Endodermal cell (in vitro differentiated cells): ENCODE results near the gene CPE. TPM values are rescaled to one million over a fixed set of nuclear protein-coding genes. Genes with fewer than 3 reads are reported as not detected.

Experiments
- DNase-seq: peaks from one replicate; pipeline ENCODE4 v3.0.0-alpha.2; 2017
- H3K27ac ChIP-seq: 2 replicates; pipeline ENCODE4 v1.5.1; 2013; ENCODE audit warnings: mild to moderate bottlenecking, low read depth, low read length, moderate library complexity
- H3K27me3 ChIP-seq: 2 replicates; pipeline ENCODE4 v1.6.1; 2013; ENCODE audit warnings: mild to moderate bottlenecking, low read length, moderate library complexity; ENCODE audit not compliant: insufficient read depth, control insufficient read depth, poor library complexity, severe bottlenecking
- H3K36me3 ChIP-seq: 2 replicates; pipeline ENCODE4 v1.7.0; 2013; ENCODE audit warnings: mild to moderate bottlenecking, low read length, moderate library complexity; ENCODE audit not compliant: control insufficient read depth, insufficient read depth
- H3K4me1 ChIP-seq: one replicate; pipeline ENCODE4 v1.7.0; 2013; ENCODE audit warnings: low read length; ENCODE audit not compliant: control insufficient read depth, insufficient read depth
- H3K4me3 ChIP-seq: 2 replicates; pipeline ENCODE4 v1.5.1; 2013; ENCODE audit warnings: mild to moderate bottlenecking, low read length, moderate library complexity
- H3K9ac ChIP-seq: 2 replicates; pipeline ENCODE4 v1.6.1; 2013; ENCODE audit warnings: mild to moderate bottlenecking, low read length, moderate library complexity; ENCODE audit not compliant: poor library complexity, severe bottlenecking; ENCODE audit errors: extremely low read depth
- H3K9me3 ChIP-seq: 2 replicates; pipeline ENCODE4 v1.6.1; 2013; ENCODE audit warnings: mild to moderate bottlenecking, low read length, moderate library complexity; ENCODE audit not compliant: control insufficient read depth
- H3K27ac Mint-ChIP-seq: 2 replicates; pipeline ENCODE4 v1.8.0; 2020; ENCODE audit warnings: mixed read lengths
- H3K27me3 Mint-ChIP-seq: 2 replicates; pipeline ENCODE4 v1.8.0; 2021; ENCODE audit warnings: mild to moderate bottlenecking, mixed read lengths; ENCODE audit not compliant: insufficient read depth
- H3K36me3 Mint-ChIP-seq: 2 replicates; pipeline ENCODE4 v1.8.0; 2020; ENCODE audit warnings: low read depth, mixed read lengths
- H3K4me1 Mint-ChIP-seq: 2 replicates; pipeline ENCODE4 v1.8.0; 2020; ENCODE audit warnings: mixed read lengths
- H3K4me3 Mint-ChIP-seq: 2 replicates; pipeline ENCODE4 v1.8.0; 2020; ENCODE audit warnings: mild to moderate bottlenecking, moderate library complexity, mixed read lengths
- H3K9me3 Mint-ChIP-seq: 2 replicates; pipeline ENCODE4 v1.8.0; 2020; ENCODE audit warnings: mild to moderate bottlenecking, mixed read lengths
- CTCF ChIP-seq: fragments of 200-600 bp; sonication (generic); conservative IDR thresholded peaks from 2 replicates; pipeline ENCODE4 v1.5.0; 2021; ENCODE audit warnings: antibody characterized with exemption, mild to moderate bottlenecking
- WGBS, 2 experiments: methylation state at CpG; one replicate each; pipeline versions ENCODE4 v1.1.5 to v1.1.7; 2013; ENCODE audit warnings: missing lambda C conversion rate in 2 of 2, mixed read lengths in 1 of 2; ENCODE audit not compliant: insufficient coverage in 1 of 2, insufficient read length in 1 of 2; 5-methylcytosine and 5-hydroxymethylcytosine counted together
- total RNA-seq, 2 donors: library from RNA; stranded (reverse); fragmentation: NEBNext Ultra II Directional in 1 of 2; extraction: Animal tissue kit (Norgen Biotek cat#: 25700) in 1 of 2; gene quantifications; 2 replicates in 1 of 2; 3 replicates in 1 of 2; pipeline ENCODE4 v1.2.1, GENCODE V29; 2021

Gene CPE
- total RNA-seq, 2 donors from 2014 or later: 237 to 298 TPM

DNA sequence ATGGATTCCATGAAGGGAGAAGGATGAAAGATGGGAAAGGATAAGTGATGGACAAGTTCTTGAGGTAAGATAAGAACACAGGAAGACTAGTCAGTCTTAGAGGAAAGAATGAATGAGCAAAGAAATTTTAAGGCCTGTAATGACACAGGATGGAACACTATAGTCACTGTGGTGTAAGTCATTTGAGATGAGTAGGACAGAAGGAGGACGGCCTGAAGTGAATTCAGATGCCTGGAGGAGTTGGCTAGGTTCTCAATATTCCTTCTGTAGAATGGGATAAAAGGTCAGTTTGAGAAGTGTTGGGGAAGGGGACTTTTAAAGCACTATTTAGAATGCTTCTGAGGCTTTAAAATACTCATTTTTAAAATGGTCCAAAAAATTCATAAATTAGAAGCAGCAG is 47.4 kb upstream of the CPE start:
- H3K4me1 ChIP-seq: peaks cover 6% of the 10 kb centered on the region
- no peak overlapping the region for H3K27ac ChIP-seq
- WGBS, 2 experiments: 33 to 85% methylated on average over 1 of the region's 1 CpG
- TF ChIP-seq CTCF: no peak
- H3K9me3 ChIP-seq: no peaks in the 10 kb centered on the region
- Mint-ChIP-seq H3K27ac (no peak overlapping the region), H3K9me3 (no peaks in the 10 kb centered on the region), H3K27me3 (no peaks in the 10 kb centered on the region), H3K4me1 (peaks cover 36% of the 10 kb centered on the region), H3K36me3 (peaks cover 30% of the 10 kb centered on the region), H3K4me3 (no peak overlapping the region)
- H3K27me3 ChIP-seq: no peaks in the 10 kb centered on the region
- peaks cover 54% of the 10 kb centered on the region for H3K36me3 ChIP-seq
- peak overlapping the region; percentile 95 for H3K4me3 ChIP-seq
- no peak for DNase-seq
- H3K9ac ChIP-seq: no peak overlapping the region

- WGBS, 2 experiments: 20 to 70% methylated on average over 2 to 10 of the region's 10 CpGs
- DNase-seq: peak; percentile 54
- peaks cover 40% of the 10 kb centered on the region for H3K4me1 Mint-ChIP-seq
- peaks cover 30% of the 10 kb centered on the region for H3K36me3 Mint-ChIP-seq
- TF ChIP-seq CTCF: no peak
- no peak overlapping the region for H3K4me3 Mint-ChIP-seq
- H3K9me3 Mint-ChIP-seq: no peaks in the 10 kb centered on the region
- H3K27me3 Mint-ChIP-seq: no peaks in the 10 kb centered on the region
- no peaks in the 10 kb centered on the region for H3K9me3 ChIP-seq
- H3K36me3 ChIP-seq: peaks cover 58% of the 10 kb centered on the region
- no peaks in the 10 kb centered on the region for H3K27me3 ChIP-seq
- peak overlapping the region; percentile 95 for H3K4me3 ChIP-seq
- no peak overlapping the region for H3K9ac ChIP-seq
- H3K27ac ChIP-seq: no peak overlapping the region
- no peak overlapping the region for H3K27ac Mint-ChIP-seq
- peaks cover 5% of the 10 kb centered on the region for H3K4me1 ChIP-seq
These were observed 47.0 kb upstream of the CPE start for GRCh38 chr4:165331823-165332222.

DNA sequence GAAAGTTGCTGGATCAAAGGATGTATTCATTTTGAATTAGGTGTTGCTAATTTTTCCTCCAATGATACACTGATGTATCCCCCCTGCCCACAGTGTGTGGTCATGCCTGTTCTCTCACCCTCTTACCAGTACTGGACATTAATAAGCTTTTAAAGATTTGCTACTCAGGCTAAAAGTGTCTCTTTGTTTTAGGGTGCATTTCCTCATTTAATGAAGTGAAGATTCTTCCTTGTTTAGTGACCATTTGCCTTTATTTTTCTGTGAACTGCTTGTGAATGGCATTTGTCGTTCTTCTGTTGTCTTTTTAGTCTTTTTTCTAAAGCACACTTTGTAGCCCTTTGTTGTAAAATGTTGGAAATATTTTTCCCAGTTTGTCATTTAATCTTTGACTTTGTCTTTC is 46.3 kb upstream of the CPE start:
- WGBS, 2 experiments: 89% methylated on average over 1 of the region's 1 CpG; no CpG with 5 or more reads in 1 of the 2 experiments
- Histone ChIP-seq H3K9me3 (no peaks in the 10 kb centered on the region), H3K4me3 (peak overlapping the region; percentile 95), H3K36me3 (peaks cover 65% of the 10 kb centered on the region), H3K9ac (no peak overlapping the region), H3K27ac (no peak overlapping the region), H3K27me3 (no peaks in the 10 kb centered on the region), H3K4me1 (peaks cover 5% of the 10 kb centered on the region)
- H3K36me3 Mint-ChIP-seq: peaks cover 35% of the 10 kb centered on the region
- H3K4me1 Mint-ChIP-seq: peaks cover 40% of the 10 kb centered on the region
- H3K27me3 Mint-ChIP-seq: no peaks in the 10 kb centered on the region
- peak overlapping the region; percentile 13 for H3K27ac Mint-ChIP-seq
- no peaks in the 10 kb centered on the region for H3K9me3 Mint-ChIP-seq
- no peak for TF ChIP-seq CTCF
- DNase-seq: no peak
- no peak overlapping the region for H3K4me3 Mint-ChIP-seq
